Neural cell (in vitro differentiated cells): ENCODE data around the gene CCER1. TPM values are rescaled to one million over a fixed set of nuclear protein-coding genes. Genes with fewer than 3 reads are reported as not detected.

Source experiments
- H2AFZ ChIP-seq: fragments of 200-600, 300-800 bp; sonication (generic), shearing (Covaris generic); 2 replicates; pipeline ENCODE4 v1.6.0; 2014; ENCODE audit warnings: low read depth, mild to moderate bottlenecking, antibody characterized with exemption, low read length, moderate library complexity
- H3F3A ChIP-seq: fragments of 200-600 bp; shearing (Covaris generic); 2 replicates; pipeline ENCODE4 v1.6.1; 2016; ENCODE audit warnings: mild to moderate bottlenecking, moderate library complexity, mixed read lengths, antibody characterized with exemption, low read length; ENCODE audit not compliant: insufficient read depth, poor library complexity, severe bottlenecking
- H3K27ac ChIP-seq: fragments of 200-600, 300-800 bp; sonication (generic), shearing (Covaris generic); 2 replicates; pipeline ENCODE4 v1.5.1; 2014; ENCODE audit warnings: mild to moderate bottlenecking, low read length, moderate library complexity
- H3K27me3 ChIP-seq: fragments of 300-800, 200-600 bp; sonication (generic), shearing (Covaris generic); 2 replicates; pipeline ENCODE4 v1.6.0; 2014; ENCODE audit warnings: mild to moderate bottlenecking, low read depth, low read length, moderate library complexity; ENCODE audit not compliant: insufficient read depth
- H3K36me3 ChIP-seq: fragments of 300-800, 200-600 bp; sonication (generic), shearing (Covaris generic); 2 replicates; pipeline ENCODE4 v1.5.1; 2014; ENCODE audit warnings: mild to moderate bottlenecking, antibody characterized with exemption, low read length, moderate library complexity; ENCODE audit not compliant: insufficient read depth
- H3K4me2 ChIP-seq: fragments of 300-800, 200-600 bp; sonication (generic), shearing (Covaris generic); 2 replicates; pipeline ENCODE4 v1.6.0; 2014; ENCODE audit warnings: mild to moderate bottlenecking, low read length
- H3K4me3 ChIP-seq: fragments of 300-800, 200-600 bp; sonication (generic), shearing (Covaris generic); 2 replicates; pipeline ENCODE4 v1.5.1; 2014; ENCODE audit warnings: mild to moderate bottlenecking, low read length, moderate library complexity
- H3K79me2 ChIP-seq: fragments of 200-600 bp; shearing (Covaris generic); replicated peaks from 2 replicates; pipeline ENCODE4 v1.6.0; 2014; ENCODE audit warnings: mild to moderate bottlenecking, low read length, moderate library complexity; ENCODE audit not compliant: insufficient read depth
- H3K9ac ChIP-seq: fragments of 300-800, 200-600 bp; sonication (generic), shearing (Covaris generic); 2 replicates; pipeline ENCODE4 v1.6.1; 2016; ENCODE audit warnings: mild to moderate bottlenecking, low read length, mixed read lengths
- H3K9me2 ChIP-seq: fragments of 200-600 bp; shearing (Covaris generic); 2 replicates; pipeline ENCODE4 v1.6.1; 2016; ENCODE audit warnings: mild to moderate bottlenecking, low read length, mixed read lengths; ENCODE audit not compliant: insufficient read depth
- H3K9me3 ChIP-seq: fragments of 200-600, 300-800 bp; sonication (generic), shearing (Covaris generic); 2 replicates; pipeline ENCODE4 v1.6.1; 2016; ENCODE audit warnings: mild to moderate bottlenecking, mixed run types, low read length, moderate library complexity, mixed read lengths
- H4K20me1 ChIP-seq: fragments of 200-600 bp; shearing (Covaris generic); 2 replicates; pipeline ENCODE4 v1.6.1; 2016; ENCODE audit warnings: mild to moderate bottlenecking, mixed run types; ENCODE audit not compliant: insufficient read depth
- EP300 ChIP-seq: fragments of 450-650 bp; conservative IDR thresholded peaks from 2 replicates; pipeline ENCODE4 v1.6.1; 2014; ENCODE audit warnings: antibody characterized with exemption, mild to moderate bottlenecking, moderate library complexity; ENCODE audit not compliant: poor library complexity, severe bottlenecking
- EZH2 ChIP-seq: fragments of 200-600, 300-800 bp; shearing (Covaris generic), sonication (generic); IDR thresholded peaks from 2 replicates; pipeline ENCODE4 v1.6.1; 2014; ENCODE audit warnings: antibody characterized with exemption, low read length, borderline replicate concordance, mild to moderate bottlenecking; ENCODE audit not compliant: insufficient read depth, poor library complexity, severe bottlenecking
- MXI1 ChIP-seq: fragments of 450-650 bp; conservative IDR thresholded peaks from 2 replicates; pipeline ENCODE4 v1.6.1; 2014; ENCODE audit warnings: antibody characterized with exemption, mild to moderate bottlenecking; ENCODE audit not compliant: poor library complexity, severe bottlenecking
- POLR2AphosphoS5 ChIP-seq: IDR thresholded peaks from 2 replicates; pipeline ENCODE4 v1.6.1; 2012
- RAD21 ChIP-seq: fragments of 450-650 bp; conservative IDR thresholded peaks from 2 replicates; pipeline ENCODE4 v1.6.1; 2014; ENCODE audit warnings: antibody characterized with exemption, mild to moderate bottlenecking, moderate library complexity
- SMC3 ChIP-seq: fragments of 450-650 bp; conservative IDR thresholded peaks from 2 replicates; pipeline ENCODE4 v1.6.1; 2014; ENCODE audit warnings: antibody characterized with exemption, mild to moderate bottlenecking, moderate library complexity; ENCODE audit not compliant: poor library complexity
- TAF1 ChIP-seq: IDR thresholded peaks from 2 replicates; pipeline ENCODE4 v1.6.1; 2012; ENCODE audit warnings: low read depth
- polyA plus RNA-seq: library from polyadenylated mRNA; depleted of rRNA; stranded (reverse); fragments of >200 nt; gene quantifications from 2 replicates; pipeline ENCODE4 v1.2.3, GENCODE V29; 2014
- TF ChIP-seq, protein P1 (sequence below): IDR thresholded peaks from 2 replicates; pipeline ENCODE4 v1.6.1; 2012; ENCODE audit warnings: borderline replicate concordance
- TF ChIP-seq, protein P2 (sequence below): fragments of 450-650 bp; IDR thresholded peaks from 2 replicates; pipeline ENCODE4 v1.5.1; 2014; ENCODE audit warnings: antibody characterized with exemption, mild to moderate bottlenecking, moderate library complexity; ENCODE audit not compliant: poor library complexity, severe bottlenecking

The CCER1 gene
- polyA plus RNA-seq, 1 donor from 2014 or later = not detected

GRCh38 chr12:90979019-90979418 lies 24.0 kb upstream of the CCER1 start:
- Histone ChIP-seq H3K79me2 (no peaks in the 10 kb centered on the region), H2AFZ (no peak overlapping the region), H3K9me3 (no peaks in the 10 kb centered on the region), H3K36me3 (no peaks in the 10 kb centered on the region), H3K27ac (no peak overlapping the region), H3K9me2 (no peaks in the 10 kb centered on the region), H3K4me2 (no peak overlapping the region), H3K4me3 (no peak overlapping the region), H4K20me1 (no peaks in the 10 kb centered on the region), H3K27me3 (no peaks in the 10 kb centered on the region), H3K9ac (no peak overlapping the region), H3F3A (no peaks in the 10 kb centered on the region)
- TF ChIP-seq MXI1 (no peak), RAD21 (no peak), EZH2 (no peak), SMC3 (no peak), EP300 (no peak), TAF1 (no peak), POLR2AphosphoS5 (no peak)
- TF ChIP-seq, protein P1, sequence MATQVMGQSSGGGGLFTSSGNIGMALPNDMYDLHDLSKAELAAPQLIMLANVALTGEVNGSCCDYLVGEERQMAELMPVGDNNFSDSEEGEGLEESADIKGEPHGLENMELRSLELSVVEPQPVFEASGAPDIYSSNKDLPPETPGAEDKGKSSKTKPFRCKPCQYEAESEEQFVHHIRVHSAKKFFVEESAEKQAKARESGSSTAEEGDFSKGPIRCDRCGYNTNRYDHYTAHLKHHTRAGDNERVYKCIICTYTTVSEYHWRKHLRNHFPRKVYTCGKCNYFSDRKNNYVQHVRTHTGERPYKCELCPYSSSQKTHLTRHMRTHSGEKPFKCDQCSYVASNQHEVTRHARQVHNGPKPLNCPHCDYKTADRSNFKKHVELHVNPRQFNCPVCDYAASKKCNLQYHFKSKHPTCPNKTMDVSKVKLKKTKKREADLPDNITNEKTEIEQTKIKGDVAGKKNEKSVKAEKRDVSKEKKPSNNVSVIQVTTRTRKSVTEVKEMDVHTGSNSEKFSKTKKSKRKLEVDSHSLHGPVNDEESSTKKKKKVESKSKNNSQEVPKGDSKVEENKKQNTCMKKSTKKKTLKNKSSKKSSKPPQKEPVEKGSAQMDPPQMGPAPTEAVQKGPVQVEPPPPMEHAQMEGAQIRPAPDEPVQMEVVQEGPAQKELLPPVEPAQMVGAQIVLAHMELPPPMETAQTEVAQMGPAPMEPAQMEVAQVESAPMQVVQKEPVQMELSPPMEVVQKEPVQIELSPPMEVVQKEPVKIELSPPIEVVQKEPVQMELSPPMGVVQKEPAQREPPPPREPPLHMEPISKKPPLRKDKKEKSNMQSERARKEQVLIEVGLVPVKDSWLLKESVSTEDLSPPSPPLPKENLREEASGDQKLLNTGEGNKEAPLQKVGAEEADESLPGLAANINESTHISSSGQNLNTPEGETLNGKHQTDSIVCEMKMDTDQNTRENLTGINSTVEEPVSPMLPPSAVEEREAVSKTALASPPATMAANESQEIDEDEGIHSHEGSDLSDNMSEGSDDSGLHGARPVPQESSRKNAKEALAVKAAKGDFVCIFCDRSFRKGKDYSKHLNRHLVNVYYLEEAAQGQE = no peak
- TF ChIP-seq, protein P2, sequence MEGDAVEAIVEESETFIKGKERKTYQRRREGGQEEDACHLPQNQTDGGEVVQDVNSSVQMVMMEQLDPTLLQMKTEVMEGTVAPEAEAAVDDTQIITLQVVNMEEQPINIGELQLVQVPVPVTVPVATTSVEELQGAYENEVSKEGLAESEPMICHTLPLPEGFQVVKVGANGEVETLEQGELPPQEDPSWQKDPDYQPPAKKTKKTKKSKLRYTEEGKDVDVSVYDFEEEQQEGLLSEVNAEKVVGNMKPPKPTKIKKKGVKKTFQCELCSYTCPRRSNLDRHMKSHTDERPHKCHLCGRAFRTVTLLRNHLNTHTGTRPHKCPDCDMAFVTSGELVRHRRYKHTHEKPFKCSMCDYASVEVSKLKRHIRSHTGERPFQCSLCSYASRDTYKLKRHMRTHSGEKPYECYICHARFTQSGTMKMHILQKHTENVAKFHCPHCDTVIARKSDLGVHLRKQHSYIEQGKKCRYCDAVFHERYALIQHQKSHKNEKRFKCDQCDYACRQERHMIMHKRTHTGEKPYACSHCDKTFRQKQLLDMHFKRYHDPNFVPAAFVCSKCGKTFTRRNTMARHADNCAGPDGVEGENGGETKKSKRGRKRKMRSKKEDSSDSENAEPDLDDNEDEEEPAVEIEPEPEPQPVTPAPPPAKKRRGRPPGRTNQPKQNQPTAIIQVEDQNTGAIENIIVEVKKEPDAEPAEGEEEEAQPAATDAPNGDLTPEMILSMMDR = no peak

DNA sequence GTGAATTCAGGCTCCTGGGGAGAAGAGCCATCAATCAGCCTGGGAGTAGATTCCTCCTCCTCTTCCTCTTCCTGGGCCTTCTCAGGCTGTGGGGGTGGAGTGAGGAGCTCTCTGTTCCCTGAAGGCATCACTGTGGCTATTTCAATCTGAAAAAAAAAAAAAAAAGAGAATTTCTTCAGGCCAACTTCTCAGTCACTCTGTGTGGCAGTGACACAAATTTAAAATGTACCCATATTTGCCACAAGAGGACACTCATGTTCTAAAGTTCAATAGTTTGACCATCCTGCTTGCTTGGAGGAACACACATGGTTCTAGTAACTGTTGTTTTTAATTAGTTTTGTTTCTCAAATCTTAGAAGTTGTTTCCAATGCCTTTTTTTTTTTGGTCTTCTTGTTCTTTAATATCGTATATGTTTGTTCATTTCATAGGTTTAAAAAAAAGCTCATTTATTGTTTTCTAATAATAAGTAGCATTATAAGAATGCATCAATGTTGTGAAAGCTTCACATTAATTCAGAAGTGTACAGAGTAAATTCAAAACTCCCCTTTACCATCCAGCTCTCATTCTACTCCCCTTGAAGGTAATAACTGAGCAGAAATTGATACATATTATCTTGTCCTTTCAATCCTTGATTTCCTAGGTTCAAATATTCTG lies 23.3 kb upstream of the CCER1 start:
- H3K36me3 ChIP-seq = no peaks in the 10 kb centered on the region
- no peaks in the 10 kb centered on the region for H3K9me3 ChIP-seq
- H3K27me3 ChIP-seq = no peaks in the 10 kb centered on the region
- no peaks in the 10 kb centered on the region for H3K79me2 ChIP-seq
- no peaks in the 10 kb centered on the region for H4K20me1 ChIP-seq
- no peak overlapping the region for H2AFZ ChIP-seq
- no peak overlapping the region for H3K4me2 ChIP-seq
- H3K9me2 ChIP-seq = no peaks in the 10 kb centered on the region
- no peak overlapping the region for H3K4me3 ChIP-seq
- no peaks in the 10 kb centered on the region for H3F3A ChIP-seq
- no peak overlapping the region for H3K27ac ChIP-seq
- TF ChIP-seq, protein P1 = no peak
- TF ChIP-seq SMC3 (peak; percentile 88), MXI1 (no peak), EP300 (no peak), RAD21 (peak; percentile 84), POLR2AphosphoS5 (no peak), TAF1 (no peak), EZH2 (no peak)
- TF ChIP-seq, protein P2 = peak; percentile 80
- H3K9ac ChIP-seq = no peak overlapping the region
